H9 (cell line): ENCODE results near the gene HOXA7. TPM values are rescaled to one million over a fixed set of nuclear protein-coding genes. Genes with fewer than 3 reads are reported as not detected.
A peak's percentile ranks its signal among the peaks of the same experiment; 100 is the strongest.

ENCODE experiments used
- DNase-seq: peaks from one replicate; pipeline ENCODE4 v3.0.0-alpha.2; 2017
- H2AFZ ChIP-seq: one replicate; pipeline ENCODE4 v1.6.1; 2013; ENCODE audit warnings: mild to moderate bottlenecking, low read length, control low read depth, moderate library complexity
- H2AK5ac ChIP-seq: 2 replicates; pipeline ENCODE4 v1.6.1; 2013; ENCODE audit warnings: low read length, control low read depth, mixed read lengths; ENCODE audit not compliant: insufficient read length
- H2BK120ac ChIP-seq: one replicate; pipeline ENCODE4 v1.6.1; 2013; ENCODE audit warnings: low read depth, mild to moderate bottlenecking, low read length, control low read depth, inconsistent platforms; ENCODE audit not compliant: poor library complexity, severe bottlenecking
- H2BK12ac ChIP-seq: 2 replicates; pipeline ENCODE4 v1.6.1; 2013; ENCODE audit warnings: low read length, control low read depth, mixed read lengths, low read depth; ENCODE audit not compliant: insufficient read length
- H2BK15ac ChIP-seq: 2 replicates; pipeline ENCODE4 v1.6.1; 2013; ENCODE audit warnings: low read depth, low read length, control low read depth
- H2BK20ac ChIP-seq: one replicate; pipeline ENCODE4 v1.6.1; 2013; ENCODE audit warnings: low read depth, mild to moderate bottlenecking, low read length, control low read depth, inconsistent platforms; ENCODE audit not compliant: poor library complexity, severe bottlenecking
- H2BK5ac ChIP-seq: 2 replicates; pipeline ENCODE4 v1.6.1; 2013; ENCODE audit warnings: low read length, control low read depth, mixed read lengths; ENCODE audit not compliant: insufficient read length
- H3K14ac ChIP-seq: 2 replicates; pipeline ENCODE4 v1.6.1; 2013; ENCODE audit warnings: low read length, control low read depth; ENCODE audit not compliant: insufficient read depth
- H3K18ac ChIP-seq: 2 replicates; pipeline ENCODE4 v1.6.1; 2013; ENCODE audit warnings: low read depth, mild to moderate bottlenecking, mixed read lengths, low read length, control low read depth; ENCODE audit not compliant: insufficient read length
- H3K23ac ChIP-seq: 2 replicates; pipeline ENCODE4 v1.6.1; 2013; ENCODE audit warnings: low read length, control low read depth, mixed read lengths, low read depth; ENCODE audit not compliant: insufficient read length
- H3K23me2 ChIP-seq: 2 replicates; pipeline ENCODE4 v1.6.1; 2013; ENCODE audit warnings: low read depth, mild to moderate bottlenecking, mixed read lengths, low read length, control low read depth; ENCODE audit not compliant: insufficient read length, poor library complexity, severe bottlenecking
- H3K27ac ChIP-seq: 2 replicates; pipeline ENCODE4 v1.5.1; 2013; ENCODE audit warnings: low read length, control low read depth, mixed read lengths, low read depth; ENCODE audit not compliant: insufficient read length
- H3K27me3 ChIP-seq: 2 replicates; pipeline ENCODE4 v1.6.1; 2013; ENCODE audit warnings: low read length, control low read depth, inconsistent platforms; ENCODE audit not compliant: insufficient read depth
- H3K4ac ChIP-seq: 2 replicates; pipeline ENCODE4 v1.6.1; 2013; ENCODE audit warnings: low read depth, mild to moderate bottlenecking, control low read depth, inconsistent platforms, low read length, moderate library complexity
- H3K4me1 ChIP-seq: 2 replicates; pipeline ENCODE4 v1.6.1; 2013; ENCODE audit warnings: low read length, control low read depth, inconsistent platforms; ENCODE audit not compliant: insufficient read depth
- H3K4me2 ChIP-seq: 2 replicates; pipeline ENCODE4 v1.6.1; 2013; ENCODE audit warnings: low read length, control low read depth, mixed read lengths; ENCODE audit not compliant: insufficient read length, insufficient read depth
- H3K56ac ChIP-seq: 2 replicates; pipeline ENCODE4 v1.6.1; 2013; ENCODE audit warnings: low read depth, mild to moderate bottlenecking, mixed read lengths, low read length, control low read depth; ENCODE audit not compliant: insufficient read length
- H3K79me1 ChIP-seq: 2 replicates; pipeline ENCODE4 v1.6.1; 2013; ENCODE audit warnings: low read depth, mild to moderate bottlenecking, moderate library complexity, low read length, control low read depth, inconsistent platforms; ENCODE audit not compliant: insufficient read depth, poor library complexity, severe bottlenecking
- H3K79me2 ChIP-seq: 2 replicates; pipeline ENCODE4 v1.6.1; 2013; ENCODE audit warnings: low read length, control low read depth, inconsistent platforms; ENCODE audit not compliant: insufficient read depth
- H3K9ac ChIP-seq: 2 replicates; pipeline ENCODE4 v1.6.1; 2013; ENCODE audit warnings: low read length, control low read depth, mixed read lengths; ENCODE audit not compliant: insufficient read length; ENCODE audit errors: extremely low read depth
- H3K9me3 ChIP-seq: one replicate; pipeline ENCODE4 v1.6.1; 2013; ENCODE audit warnings: low read depth, low read length, inconsistent platforms; ENCODE audit not compliant: control insufficient read depth
- H3T11ph ChIP-seq: one replicate; pipeline ENCODE4 v1.6.1; 2013; ENCODE audit warnings: mild to moderate bottlenecking, low read length, control low read depth, inconsistent platforms
- H4K20me1 ChIP-seq: one replicate; pipeline ENCODE4 v1.6.1; 2013; ENCODE audit not compliant: control insufficient read depth, insufficient read length, insufficient read depth
- H4K5ac ChIP-seq: 2 replicates; pipeline ENCODE4 v1.6.1; 2013; ENCODE audit warnings: low read depth, mild to moderate bottlenecking, mixed read lengths, low read length, control low read depth; ENCODE audit not compliant: insufficient read length
- H4K8ac ChIP-seq: replicated peaks from 2 replicates; pipeline ENCODE4 v1.6.1; 2013; ENCODE audit warnings: low read length, control low read depth, mixed read lengths, low read depth; ENCODE audit not compliant: insufficient read length
- H4K91ac ChIP-seq: 2 replicates; pipeline ENCODE4 v1.6.1; 2013; ENCODE audit warnings: low read depth, mild to moderate bottlenecking, moderate library complexity, mixed read lengths, low read length, control low read depth; ENCODE audit not compliant: insufficient read length
- H3K27ac Mint-ChIP-seq, 3 experiments: 2 replicates in 2 of 3; 3 replicates in 1 of 3; pipeline ENCODE4 v1.8.0; 2020 to 2021; ENCODE audit warnings: mixed read lengths in 3 of 3, mild to moderate bottlenecking in 1 of 3, moderate library complexity in 1 of 3
- H3K27me3 Mint-ChIP-seq: 2 replicates; pipeline ENCODE4 v1.8.0; 2021; ENCODE audit warnings: low read depth, mild to moderate bottlenecking, moderate library complexity, mixed read lengths
- H3K36me3 Mint-ChIP-seq, 3 experiments: 2 replicates in 2 of 3; 3 replicates in 1 of 3; pipeline ENCODE4 v1.8.0; 2020 to 2021; ENCODE audit warnings: low read depth in 3 of 3, mixed read lengths in 3 of 3; ENCODE audit not compliant: insufficient read depth in 1 of 3
- H3K4me1 Mint-ChIP-seq, 2 experiments: 2 replicates each; pipeline ENCODE4 v1.8.0; 2020; ENCODE audit warnings: mixed read lengths in 2 of 2
- H3K4me3 Mint-ChIP-seq, 2 experiments: 2 replicates in 1 of 2; 3 replicates in 1 of 2; pipeline ENCODE4 v1.8.0; 2020 to 2021; ENCODE audit warnings: mild to moderate bottlenecking in 2 of 2, mixed read lengths in 2 of 2, moderate library complexity in 1 of 2
- H3K9me3 Mint-ChIP-seq, 2 experiments: 2 replicates in 1 of 2; 3 replicates in 1 of 2; pipeline ENCODE4 v1.8.0; 2020; ENCODE audit warnings: mild to moderate bottlenecking in 2 of 2, mixed read lengths in 2 of 2, moderate library complexity in 1 of 2
- CTCF ChIP-seq: fragments of 200-600 bp; sonication (generic); conservative IDR thresholded peaks from 3 replicates; pipeline ENCODE4 v1.8.0; 2021; ENCODE audit warnings: antibody characterized with exemption, mild to moderate bottlenecking
- WGBS: extraction: QIAGEN DNeasy Blood & Tissue Kit; methylation state at CpG from one replicate; pipeline ENCODE4 v1.1.7; 2013; ENCODE audit warnings: missing lambda C conversion rate, low lambda C conversion rate, mixed read lengths; ENCODE audit not compliant: insufficient read length; ENCODE audit errors: extremely low coverage; 5-methylcytosine and 5-hydroxymethylcytosine counted together
- total RNA-seq: library from RNA; stranded (reverse); gene quantifications from 2 replicates; pipeline ENCODE4 v1.2.1, GENCODE V29; 2021

Gene HOXA7
- total RNA-seq, 1 experiment from 2014 or later: not detected

GRCh38 chr7:27139334-27140125, 16.9 kb downstream of the HOXA7 start:
- H2AFZ ChIP-seq: no peak overlapping the region
- no peak overlapping the region for H3K56ac ChIP-seq
- no peak overlapping the region; a peak in 1 of 5 replicates for H3K4me3 Mint-ChIP-seq
- H3T11ph ChIP-seq: no peak overlapping the region
- no peak overlapping the region for H2BK120ac ChIP-seq
- TF ChIP-seq CTCF: no peak
- no CpG with 5 or more reads among the region's 53 CpGs for WGBS
- no peaks in the 10 kb centered on the region; a peak in 1 of 7 replicates for H3K36me3 Mint-ChIP-seq
- no peaks in the 10 kb centered on the region for H3K79me1 ChIP-seq
- no peak overlapping the region for H3K27ac Mint-ChIP-seq
- no peak overlapping the region for H2BK15ac ChIP-seq
- no peak overlapping the region for H3K27ac ChIP-seq
- no peak overlapping the region for H2AK5ac ChIP-seq
- peaks cover 100% of the 10 kb centered on the region for H3K27me3 Mint-ChIP-seq
- peak; percentile 65 for DNase-seq
- no peak overlapping the region for H3K4me2 ChIP-seq
- H3K9me3 Mint-ChIP-seq: peaks cover 0 to 20% of the 10 kb centered on the region in 2 experiments
- H3K4ac ChIP-seq: no peak overlapping the region
- no peaks in the 10 kb centered on the region for H3K79me2 ChIP-seq
- H4K20me1 ChIP-seq: no peaks in the 10 kb centered on the region
- H3K9me3 ChIP-seq: no peaks in the 10 kb centered on the region
- no peak overlapping the region for H3K9ac ChIP-seq
- H3K23ac ChIP-seq: no peak overlapping the region
- no peak overlapping the region for H4K5ac ChIP-seq
- H3K4me1 Mint-ChIP-seq: peaks cover 7 to 13% of the 10 kb centered on the region in 2 experiments
- H3K14ac ChIP-seq: no peak overlapping the region
- H3K18ac ChIP-seq: no peak overlapping the region
- no peak overlapping the region for H4K91ac ChIP-seq
- H4K8ac ChIP-seq: no peak overlapping the region
- H3K27me3 ChIP-seq: peaks cover 98% of the 10 kb centered on the region
- no peak overlapping the region for H2BK20ac ChIP-seq
- no peak overlapping the region for H2BK12ac ChIP-seq
- H2BK5ac ChIP-seq: no peak overlapping the region
- H3K4me1 ChIP-seq: no peaks in the 10 kb centered on the region
- H3K23me2 ChIP-seq: peaks cover 10% of the 10 kb centered on the region
